Prostate gland (tissue), 2 donors: ENCODE results near the gene P2RY6. TPM values are rescaled to one million over a fixed set of nuclear protein-coding genes. Genes with fewer than 3 reads are reported as not detected.
A peak's percentile ranks its signal among the peaks of the same experiment; 100 is the strongest.

Source experiments
- DNase-seq: peaks from one replicate; pipeline ENCODE4 v3.0.0-alpha.2; 2019; ENCODE audit warnings: low spot score
- H3K27ac ChIP-seq, 2 donors: fragments of 200-600 bp; sonication (generic); 2 replicates each; pipeline ENCODE4 v1.5.1; 2017 to 2019
- H3K27me3 ChIP-seq: fragments of 200-600 bp; sonication (generic); replicated peaks from 2 replicates; pipeline ENCODE4 v1.5.1; 2019; ENCODE audit not compliant: insufficient read depth
- H3K36me3 ChIP-seq, 2 donors: fragments of 200-600 bp; sonication (generic); 1 replicate in 1 of 2; 2 replicates in 1 of 2; pipeline versions ENCODE4 v1.5.1 to v1.8.1; 2017 to 2019
- H3K4me1 ChIP-seq: fragments of 200-600 bp; sonication (generic); replicated peaks from 2 replicates; pipeline ENCODE4 v1.5.1; 2019
- H3K4me3 ChIP-seq, 2 donors: fragments of 200-600 bp; sonication (generic); 2 replicates each; pipeline ENCODE4 v1.5.1; 2017 to 2019
- H3K9me3 ChIP-seq: fragments of 200-600 bp; sonication (generic); 2 replicates; pipeline ENCODE4 v1.5.1; 2017
- CTCF ChIP-seq, 4 experiments: fragments of 200-600 bp in 2 of 4; fragments of 450-650 bp in 2 of 4; sonication (generic) in 2 of 4; IDR thresholded peaks; 1 replicate in 3 of 4; 2 replicates in 1 of 4; pipeline ENCODE4 v1.5.1; 2016 to 2019; ENCODE audit warnings: antibody characterized with exemption in 4 of 4, mild to moderate bottlenecking in 2 of 4, moderate library complexity in 2 of 4
- POLR2A ChIP-seq: fragments of 450-650 bp; IDR thresholded peaks from one replicate; pipeline ENCODE4 v1.6.1; 2016; ENCODE audit warnings: antibody characterized with exemption, mild to moderate bottlenecking
- POLR2AphosphoS5 ChIP-seq: sonication (generic); formaldehyde crosslinking; IDR thresholded peaks from one replicate; pipeline ENCODE4 v1.6.1; 2017; ENCODE audit warnings: antibody characterized with exemption
- WGBS: methylation state at CpG from one replicate; pipeline ENCODE4 v1.1.5; 2018; 5-methylcytosine and 5-hydroxymethylcytosine counted together
- intact Hi-C: fragments of 100-400 bp; cut with DNase I; formaldehyde crosslinking; loops from one replicate; pipeline ENCODE4 v1.14.2; 2022
- total RNA-seq, 2 donors: library from RNA; depleted of rRNA; stranded (reverse); fragments of >200 nt; gene quantifications; one replicate each; pipeline ENCODE4 v1.1.0, GENCODE V29; 2016

The P2RY6 gene
- total RNA-seq, 2 donors from 2014 or later, result 0.64 to 3.5 TPM

GRCh38 chr11:73312036-73312435 lies 39.9 kb downstream of the P2RY6 start:
- no peaks in the 10 kb centered on the region for H3K27me3 ChIP-seq
- TF ChIP-seq POLR2A (no peak), CTCF (IDR thresholded peaks at IDR 0.05) (no peak), POLR2AphosphoS5 (no peak)
- no peaks in the 10 kb centered on the region for H3K9me3 ChIP-seq
- no peak for DNase-seq
- WGBS, result 53% methylated on average over 2 of the region's 2 CpGs
- peak overlapping the region; percentile 13 to 20 for H3K4me3 ChIP-seq
- H3K27ac ChIP-seq, result peak overlapping the region; percentile 54 to 97
- intact Hi-C loops, result no loop called here
- H3K4me1 ChIP-seq, result peaks cover 6% of the 10 kb centered on the region
- no peaks in the 10 kb centered on the region for H3K36me3 ChIP-seq

- no peaks in the 10 kb centered on the region for H3K36me3 ChIP-seq
- intact Hi-C loops, result no loop called here
- TF ChIP-seq CTCF (IDR thresholded peaks at IDR 0.05) (no peak), POLR2A (no peak), POLR2AphosphoS5 (no peak)
- peak overlapping the region; percentile 54 to 97 for H3K27ac ChIP-seq
- no peaks in the 10 kb centered on the region for H3K9me3 ChIP-seq
- H3K4me1 ChIP-seq, result peaks cover 6% of the 10 kb centered on the region
- no peaks in the 10 kb centered on the region for H3K27me3 ChIP-seq
- 39% methylated on average over 6 of the region's 6 CpGs for WGBS
- peak overlapping the region; percentile 13 to 20 for H3K4me3 ChIP-seq
- no peak for DNase-seq
These were observed 40.8 kb downstream of the P2RY6 start for GRCh38 chr11:73312851-73313327.

GRCh38 chr11:73313652-73314051 lies 41.5 kb downstream of the P2RY6 start:
- Histone ChIP-seq H3K27me3 (no peaks in the 10 kb centered on the region), H3K4me3 (peak overlapping the region in 1 of 2 donors; percentile 20), H3K36me3 (no peaks in the 10 kb centered on the region), H3K4me1 (peaks cover 6% of the 10 kb centered on the region), H3K9me3 (no peaks in the 10 kb centered on the region), H3K27ac (peak overlapping the region; percentile 54 to 97)
- WGBS, result 27% methylated on average over 1 of the region's 1 CpG
- intact Hi-C loops, result no loop called here
- TF ChIP-seq POLR2AphosphoS5, result no peak
- TF ChIP-seq CTCF (IDR thresholded peaks at IDR 0.05), result no peak
- no peak for TF ChIP-seq POLR2A
- no peak for DNase-seq

- TF ChIP-seq CTCF (IDR thresholded peaks at IDR 0.05) (no peak), POLR2AphosphoS5 (no peak), POLR2A (no peak)
- peak overlapping the region; percentile 54 to 97 for H3K27ac ChIP-seq
- H3K36me3 ChIP-seq, result no peaks in the 10 kb centered on the region
- 45% methylated on average over 11 of the region's 11 CpGs for WGBS
- H3K4me3 ChIP-seq, result no peak overlapping the region
- intact Hi-C loops, result no loop called here
- no peak for DNase-seq
- H3K4me1 ChIP-seq, result peaks cover 6% of the 10 kb centered on the region
- no peaks in the 10 kb centered on the region for H3K27me3 ChIP-seq
- no peaks in the 10 kb centered on the region for H3K9me3 ChIP-seq
These were observed 42.2 kb downstream of the P2RY6 start for GRCh38 chr11:73314117-73314961.
